Chondrocyte (in vitro differentiated cells): ENCODE results near the gene LCT. TPM values are rescaled to one million over a fixed set of nuclear protein-coding genes. Genes with fewer than 3 reads are reported as not detected.

Experiments used
- DNase-seq: peaks from one replicate; pipeline ENCODE4 v3.0.0; 2021; ENCODE audit warnings: mixed read lengths, low spot score
- H3K27ac Mint-ChIP-seq: one replicate; pipeline ENCODE4 v1.8.0; 2021; ENCODE audit warnings: mild to moderate bottlenecking, moderate library complexity, mixed read lengths; ENCODE audit not compliant: unreplicated experiment
- H3K27me3 Mint-ChIP-seq: 2 replicates; pipeline ENCODE4 v1.8.0; 2021; ENCODE audit warnings: low read depth, mixed read lengths
- H3K36me3 Mint-ChIP-seq: 2 replicates; pipeline ENCODE4 v1.8.0; 2021; ENCODE audit warnings: low read depth, mixed read lengths
- H3K4me1 Mint-ChIP-seq: 2 replicates; pipeline ENCODE4 v1.8.0; 2021; ENCODE audit warnings: low read depth, mild to moderate bottlenecking, mixed read lengths
- H3K4me3 Mint-ChIP-seq: one replicate; pipeline ENCODE4 v1.8.0; 2021; ENCODE audit warnings: mild to moderate bottlenecking, moderate library complexity, mixed read lengths; ENCODE audit not compliant: unreplicated experiment
- H3K9me3 Mint-ChIP-seq: 2 replicates; pipeline ENCODE4 v1.8.0; 2021; ENCODE audit warnings: low read depth, mixed read lengths
- CTCF ChIP-seq: fragments of 200-600 bp; sonication (generic); IDR thresholded peaks from 2 replicates; pipeline ENCODE4 v1.5.0; 2021; ENCODE audit warnings: antibody characterized with exemption, mild to moderate bottlenecking, moderate library complexity
- total RNA-seq: library from RNA; stranded (reverse); gene quantifications from 3 replicates; pipeline ENCODE4 v1.2.1, GENCODE V29; 2021

Gene LCT
- total RNA-seq, 1 donor from 2014 or later, result not detected

DNA sequence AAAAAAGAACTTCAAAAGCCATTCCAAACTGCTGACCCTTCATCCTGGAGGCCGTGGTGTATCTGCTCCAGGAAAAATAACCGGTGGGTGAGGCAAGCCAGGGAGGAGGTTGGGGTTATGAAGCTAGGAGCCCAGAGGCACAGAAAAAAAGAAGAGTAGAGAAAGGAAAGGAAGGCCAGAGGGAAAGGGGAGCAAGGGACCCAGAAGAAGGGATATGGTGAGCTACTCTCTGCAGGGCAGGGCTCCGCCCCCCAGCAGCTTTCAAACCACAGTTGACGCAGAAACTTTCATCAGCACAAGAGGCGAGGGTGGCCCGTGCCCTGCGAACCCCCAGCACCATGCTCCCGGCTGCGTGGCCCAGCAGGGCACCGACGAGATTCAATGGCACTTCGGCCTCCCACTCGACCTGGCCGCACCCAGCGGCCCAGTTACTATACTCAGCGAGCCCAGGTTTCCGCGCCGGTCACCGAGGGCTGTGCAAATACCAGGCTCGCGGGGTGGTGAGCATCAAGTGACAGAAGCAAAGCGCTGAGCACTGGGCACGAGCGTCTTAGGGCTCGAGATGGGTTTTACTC is 38.6 kb upstream of the LCT start:
- Mint-ChIP-seq H3K9me3 (no peaks in the 10 kb centered on the region), H3K36me3 (peaks cover 3% of the 10 kb centered on the region), H3K27me3 (no peaks in the 10 kb centered on the region), H3K4me3 (peak overlapping the region; percentile 90), H3K4me1 (peaks cover 27% of the 10 kb centered on the region), H3K27ac (peak overlapping the region; percentile 90)
- DNase-seq, result no peak
- TF ChIP-seq CTCF, result peak; percentile 1

DNA sequence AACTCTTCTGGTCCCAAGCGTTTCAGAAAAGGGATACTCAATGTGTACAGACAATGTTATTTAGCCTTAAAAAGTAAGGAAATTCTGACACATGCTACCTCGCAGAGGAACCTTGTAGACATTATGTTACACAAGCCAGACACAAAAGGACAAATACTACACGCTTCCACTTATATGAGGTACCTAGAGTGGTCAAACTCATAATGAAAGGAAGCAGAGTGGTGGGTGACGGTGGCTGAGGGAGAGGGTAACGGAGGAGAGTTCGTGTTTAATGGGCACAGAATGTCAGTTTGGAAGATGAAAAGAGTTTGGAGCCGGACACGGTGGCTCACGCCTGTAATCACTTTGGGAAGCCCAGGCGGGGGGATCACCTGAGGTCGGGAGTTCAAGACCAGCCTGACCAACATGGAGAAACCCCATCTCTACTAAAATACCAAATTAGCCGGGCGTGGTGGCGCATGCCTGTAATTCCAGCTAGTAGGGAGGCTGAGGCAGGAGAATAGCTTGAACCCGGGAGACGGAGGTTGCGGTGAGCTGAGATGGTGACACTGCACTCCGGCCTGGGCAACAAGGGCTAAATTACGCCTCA is 37.9 kb upstream of the LCT start:
- H3K36me3 Mint-ChIP-seq, result peaks cover 3% of the 10 kb centered on the region
- TF ChIP-seq CTCF, result no peak
- no peaks in the 10 kb centered on the region for H3K27me3 Mint-ChIP-seq
- H3K4me1 Mint-ChIP-seq, result peaks cover 27% of the 10 kb centered on the region
- H3K27ac Mint-ChIP-seq, result peak overlapping the region; percentile 45
- no peak for DNase-seq
- no peaks in the 10 kb centered on the region for H3K9me3 Mint-ChIP-seq
- peak overlapping the region; percentile 90 for H3K4me3 Mint-ChIP-seq

GRCh38 chr2:135870571-135870970 is 33.6 kb upstream of the LCT start:
- H3K4me1 Mint-ChIP-seq, result peaks cover 19% of the 10 kb centered on the region
- H3K27me3 Mint-ChIP-seq, result no peaks in the 10 kb centered on the region
- no peak overlapping the region for H3K4me3 Mint-ChIP-seq
- no peak for TF ChIP-seq CTCF
- no peaks in the 10 kb centered on the region for H3K9me3 Mint-ChIP-seq
- no peak for DNase-seq
- H3K36me3 Mint-ChIP-seq, result peaks cover 22% of the 10 kb centered on the region
- no peak overlapping the region for H3K27ac Mint-ChIP-seq

DNA sequence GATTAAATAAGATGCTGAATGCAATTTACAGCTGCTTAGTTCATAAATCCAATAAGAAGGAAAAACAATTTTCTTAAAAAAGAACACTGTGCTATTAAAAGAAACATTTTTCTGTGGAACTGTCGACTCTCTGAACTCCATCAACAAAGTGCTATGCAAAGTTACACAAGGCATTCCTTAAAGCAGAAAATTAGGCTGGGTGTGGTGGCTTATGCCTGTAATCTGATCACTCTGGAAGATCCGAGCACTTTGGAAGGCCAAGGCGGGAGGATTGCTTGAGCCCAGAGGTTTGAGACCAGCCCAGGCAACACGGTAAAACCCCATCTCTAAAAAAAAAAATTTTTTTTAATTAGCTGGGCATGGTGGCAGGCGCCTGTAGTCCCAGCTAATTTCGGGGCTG is 26.2 kb upstream of the LCT start:
- Mint-ChIP-seq H3K27ac (peak overlapping the region; percentile 46), H3K4me3 (no peak overlapping the region)

GRCh38 chr2:135862718-135863117 is 25.7 kb upstream of the LCT start:
- H3K36me3 Mint-ChIP-seq, result peaks cover 37% of the 10 kb centered on the region
- TF ChIP-seq CTCF, result no peak

More for the DNA sequence above, 26.2 kb upstream of the LCT start:
- Mint-ChIP-seq H3K9me3 (no peaks in the 10 kb centered on the region), H3K4me1 (peaks cover 14% of the 10 kb centered on the region), H3K27me3 (no peaks in the 10 kb centered on the region), H3K36me3 (peaks cover 38% of the 10 kb centered on the region)
- no peak for TF ChIP-seq CTCF
- no peak for DNase-seq

More at GRCh38 chr2:135862718-135863117, 25.7 kb upstream of the LCT start:
- Mint-ChIP-seq H3K27me3 (no peaks in the 10 kb centered on the region), H3K9me3 (no peaks in the 10 kb centered on the region), H3K4me3 (no peak overlapping the region), H3K27ac (peak overlapping the region; percentile 35), H3K4me1 (peaks cover 14% of the 10 kb centered on the region)
- no peak for DNase-seq
